H54 (cell line): Measurements from ENCODE around the gene HOXA10.

Experiments used
- DNase-seq: peaks from one replicate; pipeline ENCODE4 v3.0.0; 2011; ENCODE audit warnings: low spot score, mixed read lengths; ENCODE audit not compliant: insufficient read length
- FAIRE-seq: peaks from 3 replicates; lab custom pipeline; 2011; peaks lifted over from hg19 to GRCh38; lab: Jason Lieb, UNC
- POLR2A ChIP-seq: IDR thresholded peaks from 2 replicates; pipeline ENCODE4 v1.6.1; 2011; ENCODE audit warnings: low read depth, mild to moderate bottlenecking, low read length

HOXA10 gene

GRCh38 chr7:27145165-27145913 is 28.8 kb downstream of the HOXA10 start:
- FAIRE-seq (no peak), DNase-seq (no peak)
- no peak for TF ChIP-seq POLR2A

GRCh38 chr7:27144781-27145164 is 29.3 kb downstream of the HOXA10 start:
- FAIRE-seq (no peak), DNase-seq (no peak)
- no peak for TF ChIP-seq POLR2A

DNA sequence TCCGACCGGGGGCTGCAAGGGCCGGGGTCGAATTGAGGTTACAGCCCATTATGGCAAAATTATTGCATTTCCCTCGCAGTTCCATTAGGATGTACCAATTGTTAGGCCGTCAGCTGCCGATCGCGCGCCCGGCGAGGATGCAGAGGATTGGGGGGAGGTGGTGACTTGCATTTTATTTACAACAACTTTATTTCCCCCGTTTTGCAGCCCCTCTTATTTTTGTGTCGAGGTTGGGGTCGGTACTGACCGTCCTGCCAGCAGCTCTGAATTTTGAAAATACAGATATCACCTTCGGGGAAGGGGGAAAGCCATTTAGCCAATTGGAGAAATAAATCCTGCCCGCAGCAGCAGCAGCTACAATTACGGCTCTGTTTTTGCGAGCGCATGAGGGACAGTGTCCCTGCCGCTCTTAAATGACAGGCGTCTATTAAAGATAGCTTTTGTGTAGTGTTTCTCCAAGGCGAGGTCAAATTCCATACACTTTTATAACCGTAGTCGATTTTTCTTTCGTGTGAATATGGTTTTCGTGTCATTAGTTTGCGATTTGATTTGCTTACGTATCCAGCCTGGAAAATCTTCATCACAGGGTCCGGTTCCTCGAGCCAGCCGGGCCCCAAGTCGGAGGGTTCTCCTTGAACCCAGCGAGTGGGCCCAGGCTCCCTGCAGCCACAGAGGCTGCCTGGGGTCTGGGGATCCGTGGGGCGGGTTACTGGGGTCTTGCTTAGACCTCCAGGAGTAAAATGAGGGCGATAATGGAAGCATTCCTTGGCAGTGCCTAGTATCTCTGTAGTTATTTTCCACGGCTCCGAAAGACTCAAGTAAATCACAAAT is 30.0 kb downstream of the HOXA10 start:
- DNase-seq: no peak
- FAIRE-seq: no peak
- TF ChIP-seq POLR2A: no peak

- FAIRE-seq: peak; percentile 92
- DNase-seq: peak; percentile 100
- peak; percentile 13; the same call in 1 of the 2 replicates for TF ChIP-seq POLR2A
Measured at GRCh38 chr7:27143023-27143949, 30.8 kb downstream of the HOXA10 start, which contains the start of gene HOXA5. Gene HOXA5 (minus strand): TSS chr7:27143681. CDS start chr7:27143607, 74 bp downstream.

GRCh38 chr7:27142580-27143022 is 31.5 kb downstream of the HOXA10 start:
- no peak for DNase-seq
- FAIRE-seq: no peak

GRCh38 chr7:27141923-27142579 is 32.1 kb downstream of the HOXA10 start:
- DNase-seq (peak; percentile 87), FAIRE-seq (no peak)
- TF ChIP-seq POLR2A: no peak

More at GRCh38 chr7:27142580-27143022, 31.5 kb downstream of the HOXA10 start:
- TF ChIP-seq POLR2A: no peak

GRCh38 chr7:27141137-27141922 is 32.8 kb downstream of the HOXA10 start:
- DNase-seq: no peak
- FAIRE-seq: no peak
- no peak for TF ChIP-seq POLR2A

GRCh38 chr7:27140126-27140857 is 33.8 kb downstream of the HOXA10 start:
- no peak for FAIRE-seq
- no peak for DNase-seq
- no peak for TF ChIP-seq POLR2A

- no peak for TF ChIP-seq POLR2A
- DNase-seq: no peak
- FAIRE-seq: no peak
Measured at GRCh38 chr7:27139334-27140125, 34.6 kb downstream of the HOXA10 start.

DNA sequence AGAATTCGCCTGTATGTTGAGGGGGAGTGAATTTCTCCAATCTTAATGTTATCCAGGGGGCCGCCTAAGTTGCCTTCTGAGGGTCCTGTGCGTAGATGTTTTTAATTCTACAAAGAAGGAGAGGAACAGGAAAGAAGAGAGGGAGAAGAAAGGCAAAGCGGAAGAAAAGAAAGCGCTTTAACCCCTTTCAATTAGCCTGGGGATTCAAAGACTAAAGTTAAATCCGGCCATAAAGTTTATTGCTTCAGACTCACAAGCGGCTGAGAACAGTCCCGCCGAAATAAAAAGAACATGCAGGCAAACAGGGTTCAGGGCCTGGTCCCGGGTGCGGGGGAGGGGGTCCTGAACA is 35.2 kb downstream of the HOXA10 start:
- FAIRE-seq (no peak), DNase-seq (no peak)
- TF ChIP-seq POLR2A: no peak

- FAIRE-seq (no peak), DNase-seq (no peak)
- no peak for TF ChIP-seq POLR2A
Measured at GRCh38 chr7:27138472-27138871, 35.6 kb downstream of the HOXA10 start.
